HG03060 (cell line): ENCODE measurements around the gene ADAMTSL1.

Experiments
- ATAC-seq: cut with Tn5 transposase; IDR thresholded peaks from one replicate; pipeline ENCODE4 v1.9.1; 2021; ENCODE audit warnings: low read depth, moderate number of reproducible peaks; ENCODE audit not compliant: unreplicated experiment

Gene ADAMTSL1

GRCh38 chr9:18639911-18640310 is 166.0 kb downstream of the ADAMTSL1 start:
- ATAC-seq: no peak

DNA sequence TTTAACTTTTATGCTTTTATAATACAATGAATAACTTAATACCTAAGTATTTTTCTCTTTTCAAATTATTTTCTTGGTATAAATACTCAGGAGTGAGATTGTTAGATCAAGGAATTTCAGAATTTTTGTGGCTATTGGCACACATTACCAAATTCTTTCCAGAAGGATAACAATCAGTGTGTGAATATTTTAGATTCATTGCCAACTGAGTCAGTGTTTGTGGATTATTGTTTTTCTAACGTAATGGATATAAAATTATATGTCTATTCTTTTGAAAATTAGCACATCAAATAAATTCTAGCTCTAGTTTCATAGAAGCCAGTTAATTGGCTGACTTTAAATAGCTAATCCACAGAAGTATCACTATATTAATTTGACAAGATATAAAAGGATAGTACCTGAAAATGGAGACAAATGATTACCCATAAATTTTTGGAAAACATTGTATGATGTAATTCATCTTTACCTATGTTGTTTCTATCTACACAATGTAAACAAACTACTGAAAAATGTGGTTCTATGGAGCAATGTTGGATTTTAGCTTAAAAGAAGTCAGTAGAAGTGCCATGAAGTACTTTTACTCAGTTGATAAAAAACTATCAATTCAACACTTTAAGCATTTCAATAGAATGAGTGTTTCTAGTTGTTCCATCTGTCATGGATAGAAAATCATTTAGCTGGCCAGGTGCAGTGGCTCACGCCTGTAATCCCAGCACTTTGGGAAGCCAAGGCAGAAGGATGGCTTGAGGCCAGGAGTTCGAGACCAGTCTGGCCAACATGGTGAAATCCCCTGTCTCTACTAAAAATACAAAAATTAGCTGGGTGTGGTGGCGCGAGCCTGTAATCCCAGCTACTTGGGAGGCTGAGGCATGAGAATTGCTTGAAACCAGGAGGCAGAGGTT is 185.1 kb downstream of the ADAMTSL1 start:
- no peak for ATAC-seq

DNA sequence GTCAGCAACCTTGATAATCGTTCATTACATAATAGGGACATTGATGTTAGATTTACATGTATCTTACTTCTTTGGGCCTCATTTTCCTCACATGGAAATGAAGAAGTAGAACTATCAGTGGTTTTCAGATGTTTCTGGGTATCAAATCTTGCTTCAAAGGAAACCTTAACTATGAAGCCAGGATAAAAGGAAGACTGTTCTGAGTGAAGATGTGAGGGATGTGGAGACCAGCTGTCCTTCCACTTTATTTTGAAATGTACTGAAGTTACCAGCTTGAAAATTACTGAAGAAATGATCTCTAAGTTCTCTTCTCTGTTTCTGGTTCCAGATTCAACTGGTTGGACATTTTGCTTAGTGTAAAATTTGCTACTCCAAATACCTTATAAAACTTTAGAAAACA is 186.0 kb downstream of the ADAMTSL1 start:
- ATAC-seq: no peak

DNA sequence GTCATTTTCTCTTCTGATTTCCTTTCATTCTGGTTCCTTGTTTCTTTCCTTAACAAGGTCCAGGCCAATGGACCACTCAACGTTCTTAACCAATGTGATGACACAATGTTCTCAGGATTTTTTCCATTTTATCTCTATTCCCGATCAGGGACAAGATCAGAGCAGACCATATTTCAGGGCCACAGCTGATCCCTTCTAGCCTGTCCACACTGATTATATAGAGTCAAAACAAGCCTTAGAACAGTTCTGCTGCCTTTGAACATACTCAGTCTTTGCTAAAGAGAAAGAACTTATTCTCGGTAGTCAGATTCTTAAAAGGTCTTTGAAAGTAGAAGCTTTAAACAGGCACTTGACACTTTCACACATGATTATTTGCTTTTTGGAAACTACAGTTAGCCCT is 188.4 kb downstream of the ADAMTSL1 start:
- ATAC-seq: no peak

DNA sequence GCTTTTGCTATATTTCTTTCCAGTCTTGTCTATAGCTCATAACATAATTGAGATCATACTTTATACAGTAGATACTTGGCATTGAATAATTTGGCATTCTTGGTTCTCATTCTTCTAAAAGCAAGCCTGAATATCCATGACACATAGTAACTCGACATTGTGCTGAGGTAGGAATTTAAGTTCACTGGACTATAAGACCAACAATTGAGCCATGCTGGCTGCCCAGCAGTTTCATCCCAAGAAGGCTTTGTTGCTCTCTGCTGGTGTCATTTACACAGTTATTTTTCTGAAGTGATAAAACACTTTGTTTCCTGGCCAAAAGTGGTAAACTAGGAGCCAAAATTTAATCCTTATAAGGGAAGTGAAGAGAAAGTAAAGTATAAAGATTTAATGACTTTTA is 192.0 kb downstream of the ADAMTSL1 start:
- no peak for ATAC-seq

DNA sequence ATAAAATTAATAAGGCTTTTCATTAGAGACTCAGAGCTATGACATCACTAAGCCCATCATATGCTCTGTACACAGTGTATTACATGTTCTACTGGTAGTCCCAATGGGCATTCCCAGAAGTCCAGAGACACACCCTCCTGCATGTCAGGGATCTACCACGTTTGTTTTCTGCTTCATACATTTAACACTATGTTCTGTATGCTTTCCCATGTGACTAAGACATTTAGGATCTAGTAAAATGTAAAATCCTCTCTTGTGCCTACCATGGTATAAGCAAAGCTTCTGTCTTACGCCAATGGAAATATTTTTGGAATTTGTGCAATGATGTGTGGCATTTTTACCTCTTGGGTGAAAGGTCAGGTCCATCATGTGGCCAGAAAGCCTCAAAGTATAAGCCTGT is 192.4 kb downstream of the ADAMTSL1 start:
- ATAC-seq: no peak

GRCh38 chr9:18666986-18667772 is 193.2 kb downstream of the ADAMTSL1 start:
- no peak for ATAC-seq

DNA sequence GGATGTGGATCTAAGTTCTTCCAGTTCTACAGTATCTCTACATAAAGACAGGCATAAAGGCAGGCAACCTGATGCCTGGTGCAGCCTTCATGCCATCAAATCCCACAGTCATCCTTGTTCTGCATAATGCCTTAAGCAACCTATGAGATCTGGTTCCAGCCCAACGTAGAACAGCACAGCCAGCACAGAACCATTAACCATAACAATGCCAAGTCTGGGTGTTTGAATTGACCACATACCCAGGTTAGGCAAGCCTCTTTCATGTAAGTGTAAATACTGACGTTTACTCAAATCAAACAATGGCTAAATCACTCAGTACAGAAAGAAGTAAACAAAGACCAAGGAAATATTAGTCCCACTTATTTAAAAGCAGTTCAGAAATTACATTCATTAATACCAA is 195.0 kb downstream of the ADAMTSL1 start:
- ATAC-seq: no peak

GRCh38 chr9:18672706-18673105 is 198.8 kb downstream of the ADAMTSL1 start:
- no peak for ATAC-seq

- no peak for ATAC-seq
Measured at GRCh38 chr9:18673179-18673578, 199.2 kb downstream of the ADAMTSL1 start.

- ATAC-seq: no peak
Measured at GRCh38 chr9:18675332-18675731, 201.4 kb downstream of the ADAMTSL1 start.

GRCh38 chr9:18675973-18676372 is 202.0 kb downstream of the ADAMTSL1 start:
- no peak for ATAC-seq

- no peak for ATAC-seq
Measured at GRCh38 chr9:18676525-18676924, 202.6 kb downstream of the ADAMTSL1 start.

GRCh38 chr9:18678821-18679590 is 205.1 kb downstream of the ADAMTSL1 start:
- no peak for ATAC-seq

GRCh38 chr9:18682907-18683306 is 209.0 kb downstream of the ADAMTSL1 start:
- ATAC-seq: no peak

GRCh38 chr9:18683312-18683711 is 209.4 kb downstream of the ADAMTSL1 start:
- ATAC-seq: no peak

GRCh38 chr9:18683851-18684250 is 209.9 kb downstream of the ADAMTSL1 start:
- ATAC-seq: no peak

DNA sequence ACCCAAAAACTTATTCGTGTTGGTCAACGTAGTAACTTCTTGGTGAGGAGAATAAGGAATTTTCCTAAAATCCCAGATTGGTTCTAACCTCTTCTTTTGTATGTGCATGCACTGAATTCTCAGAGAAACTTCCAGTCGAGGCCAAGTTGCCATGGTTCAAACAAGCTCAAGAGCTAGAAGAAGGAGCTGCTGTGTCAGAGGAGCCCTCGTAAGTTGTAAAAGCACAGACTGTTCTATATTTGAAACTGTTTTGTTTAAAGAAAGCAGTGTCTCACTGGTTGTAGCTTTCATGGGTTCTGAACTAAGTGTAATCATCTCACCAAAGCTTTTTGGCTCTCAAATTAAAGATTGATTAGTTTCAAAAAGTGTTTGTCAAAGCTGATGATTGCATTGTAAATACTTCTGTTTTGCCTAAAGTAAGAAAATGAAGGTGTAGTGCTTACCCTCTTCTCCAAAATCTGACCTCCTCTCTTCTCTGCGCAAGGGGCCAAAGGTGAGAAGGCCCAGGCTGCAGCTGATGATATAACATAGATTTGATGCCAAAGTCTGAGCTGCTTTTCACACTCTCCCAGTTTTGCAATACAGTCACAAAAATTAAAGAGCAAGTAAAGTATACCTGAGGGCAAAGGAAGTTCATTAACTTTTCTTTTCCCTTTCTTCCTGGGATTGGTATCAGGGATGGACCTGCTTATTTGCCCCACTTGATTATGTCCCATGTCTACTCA is 210.8 kb downstream of the ADAMTSL1 start:
- no peak for ATAC-seq

GRCh38 chr9:18688581-18689565 is 214.9 kb downstream of the ADAMTSL1 start:
- no peak for ATAC-seq
